Ovary (tissue), 3 donors: Measurements from ENCODE around the gene RBM26.

Experiments used
- CTCF ChIP-seq, 3 donors: fragments of 450-650 bp in 2 of 3; fragments of 200-600 bp in 1 of 3; IDR thresholded peaks; one replicate each; pipeline versions ENCODE4 v1.5.1 to v1.8.0; 2016 to 2022; ENCODE audit warnings: antibody characterized with exemption in 3 of 3, mild to moderate bottlenecking in 1 of 3
- EP300 ChIP-seq: sonication (generic); formaldehyde crosslinking; IDR thresholded peaks from one replicate; pipeline ENCODE4 v1.6.1; 2017; ENCODE audit warnings: antibody characterized with exemption
- POLR2A ChIP-seq: fragments of 450-650 bp; IDR thresholded peaks from one replicate; pipeline ENCODE4 v1.6.1; 2017; ENCODE audit warnings: antibody characterized with exemption, mild to moderate bottlenecking, moderate library complexity
- donor health status: DM: no; HTN: no; CAD: no.

GRCh38 chr13:79287939-79288795, 117.9 kb downstream of the RBM26 start:
- no peak for TF ChIP-seq EP300
- TF ChIP-seq CTCF (IDR thresholded peaks at IDR 0.05), result no peak
- TF ChIP-seq POLR2A, result no peak
